HEK293 (cell line): ENCODE data around the gene DKK3.

ENCODE experiments used
- CTCF ChIA-PET: fragments of 350-600 bp; formaldehyde crosslinking; extraction: SDS; loops from one replicate; lab custom pipeline; 2021; ENCODE audit warnings: antibody characterized with exemption; lab: Yijun Ruan, JAX
- POLR2A ChIA-PET: fragments of 300-600 bp; formaldehyde crosslinking; extraction: SDS; loops from one replicate; lab custom pipeline; 2020; ENCODE audit warnings: antibody characterized with exemption, inconsistent platforms; lab: Yijun Ruan, JAX
- H3K27ac ChIP-seq: fragments of 200-500 bp; sonication (Bioruptor generic); 2 replicates; pipeline ENCODE4 v1.5.1; 2014; ENCODE audit warnings: low read depth, low read length, control low read depth, inconsistent platforms; ENCODE audit errors: extremely low read depth
- H3K36me3 ChIP-seq, 2 experiments: fragments of 200-500 bp in 1 of 2; sonication (Bioruptor generic) in 1 of 2; 1 replicate in 1 of 2; 2 replicates in 1 of 2; pipeline ENCODE4 v1.5.1; 2014 to 2017; ENCODE audit warnings: inconsistent platforms in 2 of 2, low read length in 2 of 2; ENCODE audit not compliant: control insufficient read depth in 2 of 2, insufficient read depth in 1 of 2
- H3K4me1 ChIP-seq: fragments of 200-500 bp; sonication (Bioruptor generic); 2 replicates; pipeline ENCODE4 v1.5.1; 2014; ENCODE audit warnings: mild to moderate bottlenecking, low read length, inconsistent platforms; ENCODE audit not compliant: control insufficient read depth, insufficient read depth
- H3K4me3 ChIP-seq: 2 replicates; pipeline ENCODE4 v1.5.1; 2011; ENCODE audit warnings: low read depth, mild to moderate bottlenecking, control low read depth, low read length, moderate library complexity
- H3K9me3 ChIP-seq: fragments of 200-500 bp; sonication (Bioruptor generic); 2 replicates; pipeline ENCODE4 v1.5.1; 2014; ENCODE audit warnings: low read depth, low read length, inconsistent platforms; ENCODE audit not compliant: control insufficient read depth, insufficient read depth
- GFI1B ChIP-seq: fragments of 450-650 bp; formaldehyde crosslinking; IDR thresholded peaks from 2 replicates; pipeline ENCODE4 v1.5.1; 2016; ENCODE audit warnings: missing biosample characterization, missing genetic modification characterization
- KLF9 ChIP-seq: fragments of 450-650 bp; formaldehyde crosslinking; IDR thresholded peaks from 2 replicates; pipeline ENCODE4 v1.5.1; 2016; ENCODE audit warnings: missing biosample characterization, missing genetic modification characterization, low read depth
- ZFP41 ChIP-seq: fragments of 450-650 bp; formaldehyde crosslinking; IDR thresholded peaks from 2 replicates; pipeline ENCODE4 v1.5.1; 2016; ENCODE audit warnings: missing biosample characterization, missing genetic modification characterization, borderline replicate concordance
- ZNF114 ChIP-seq: fragments of 450-650 bp; formaldehyde crosslinking; IDR thresholded peaks from 2 replicates; pipeline ENCODE4 v1.5.0; 2017; ENCODE audit warnings: missing biosample characterization, missing genetic modification characterization
- ZNF132 ChIP-seq: fragments of 450-650 bp; formaldehyde crosslinking; IDR thresholded peaks from 2 replicates; pipeline ENCODE4 v1.5.1; 2017; ENCODE audit warnings: missing biosample characterization, missing genetic modification characterization, borderline replicate concordance
- ZNF146 ChIP-seq: fragments of 450-650 bp; formaldehyde crosslinking; IDR thresholded peaks from 2 replicates; pipeline ENCODE4 v1.5.1; 2016; ENCODE audit warnings: missing biosample characterization, missing genetic modification characterization
- ZNF157 ChIP-seq: fragments of 450-650 bp; formaldehyde crosslinking; IDR thresholded peaks from 2 replicates; pipeline ENCODE4 v1.5.1; 2016; ENCODE audit warnings: missing biosample characterization, missing genetic modification characterization
- ZNF175 ChIP-seq: fragments of 450-650 bp; formaldehyde crosslinking; IDR thresholded peaks from 2 replicates; pipeline ENCODE4 v1.5.1; 2016; ENCODE audit warnings: missing biosample characterization, missing genetic modification characterization
- ZNF214 ChIP-seq: fragments of 450-650 bp; formaldehyde crosslinking; IDR thresholded peaks from 2 replicates; pipeline ENCODE4 v1.5.1; 2017; ENCODE audit warnings: missing biosample characterization, mild to moderate bottlenecking, missing genetic modification characterization, borderline replicate concordance
- ZNF24 ChIP-seq: fragments of 450-650 bp; formaldehyde crosslinking; IDR thresholded peaks from 2 replicates; pipeline ENCODE4 v1.5.1; 2016; ENCODE audit warnings: missing biosample characterization, missing genetic modification characterization
- ZNF311 ChIP-seq: fragments of 450-650 bp; formaldehyde crosslinking; IDR thresholded peaks from 2 replicates; pipeline ENCODE4 v1.5.1; 2017; ENCODE audit warnings: missing biosample characterization, missing genetic modification characterization, borderline replicate concordance
- ZNF514 ChIP-seq: fragments of 450-650 bp; formaldehyde crosslinking; IDR thresholded peaks from 2 replicates; pipeline ENCODE4 v1.5.1; 2016; ENCODE audit warnings: missing biosample characterization, missing genetic modification characterization
- TF ChIP-seq, protein P1 (sequence below): fragments of 450-650 bp; formaldehyde crosslinking; IDR thresholded peaks from 2 replicates; pipeline ENCODE4; 2016; ENCODE audit warnings: missing biosample characterization, missing genetic modification characterization
- TF ChIP-seq, protein P2 (sequence below): fragments of 450-650 bp; IDR thresholded peaks from 2 replicates; pipeline ENCODE4 v1.5.1; 2018; ENCODE audit warnings: missing biosample characterization, mild to moderate bottlenecking, missing genetic modification characterization
- TF ChIP-seq, protein P3 (sequence below): fragments of 450-650 bp; formaldehyde crosslinking; IDR thresholded peaks from 2 replicates; pipeline ENCODE4 v1.5.1; 2016; ENCODE audit warnings: missing biosample characterization, missing genetic modification characterization
- TF ChIP-seq, protein P4 (sequence below): fragments of 450-650 bp; formaldehyde crosslinking; IDR thresholded peaks from 2 replicates; pipeline ENCODE4 v1.5.0; 2017; ENCODE audit warnings: missing biosample characterization, missing genetic modification characterization, borderline replicate concordance
- TF ChIP-seq, protein P5 (sequence below): fragments of 450-650 bp; formaldehyde crosslinking; IDR thresholded peaks from 2 replicates; pipeline ENCODE4 v1.5.1; 2016; ENCODE audit warnings: missing biosample characterization, missing genetic modification characterization
- TF ChIP-seq, protein P6 (sequence below): fragments of 450-650 bp; formaldehyde crosslinking; IDR thresholded peaks from 2 replicates; pipeline ENCODE4 v1.5.1; 2016; ENCODE audit warnings: missing biosample characterization, missing genetic modification characterization
- TF ChIP-seq, protein P7 (sequence below): fragments of 450-650 bp; formaldehyde crosslinking; IDR thresholded peaks from 2 replicates; pipeline ENCODE4 v1.5.1; 2016; ENCODE audit warnings: missing biosample characterization, missing genetic modification characterization

Gene DKK3

DNA sequence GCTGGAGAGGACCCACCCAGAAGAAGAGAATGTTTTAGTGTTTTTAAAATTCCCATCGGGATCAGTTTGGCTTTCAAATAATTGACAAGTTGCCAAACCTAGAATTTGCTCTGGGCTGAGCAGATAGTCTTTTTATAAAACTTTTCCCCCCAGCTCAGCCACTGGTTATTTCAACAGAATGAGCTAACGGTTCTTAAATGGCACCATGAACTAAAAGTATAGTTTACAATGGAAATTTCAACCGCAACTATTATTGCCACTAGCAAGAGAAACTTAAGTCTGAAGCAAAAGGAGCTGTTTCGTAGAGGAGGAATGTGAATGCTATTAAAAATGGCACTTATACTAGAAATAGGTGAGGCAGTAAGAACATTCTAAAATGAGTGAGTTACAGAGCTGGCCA is 3.4 kb downstream of the DKK3 start (continued):
- TF ChIP-seq, protein P1, sequence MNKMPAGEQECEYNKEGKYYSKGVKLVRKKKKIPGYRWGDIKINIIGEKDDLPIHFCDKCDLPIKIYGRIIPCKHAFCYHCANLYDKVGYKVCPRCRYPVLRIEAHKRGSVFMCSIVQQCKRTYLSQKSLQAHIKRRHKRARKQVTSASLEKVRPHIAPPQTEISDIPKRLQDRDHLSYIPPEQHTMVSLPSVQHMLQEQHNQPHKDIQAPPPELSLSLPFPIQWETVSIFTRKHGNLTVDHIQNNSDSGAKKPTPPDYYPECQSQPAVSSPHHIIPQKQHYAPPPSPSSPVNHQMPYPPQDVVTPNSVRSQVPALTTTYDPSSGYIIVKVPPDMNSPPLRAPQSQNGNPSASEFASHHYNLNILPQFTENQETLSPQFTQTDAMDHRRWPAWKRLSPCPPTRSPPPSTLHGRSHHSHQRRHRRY (tag by site-specific recombination) = no peak
- TF ChIP-seq ZNF24 (no peak), KLF9 (tag by site-specific recombination) (no peak), ZNF311 (tag by site-specific recombination) (no peak), ZFP41 (tag by site-specific recombination) (no peak)
- TF ChIP-seq, protein P2, sequence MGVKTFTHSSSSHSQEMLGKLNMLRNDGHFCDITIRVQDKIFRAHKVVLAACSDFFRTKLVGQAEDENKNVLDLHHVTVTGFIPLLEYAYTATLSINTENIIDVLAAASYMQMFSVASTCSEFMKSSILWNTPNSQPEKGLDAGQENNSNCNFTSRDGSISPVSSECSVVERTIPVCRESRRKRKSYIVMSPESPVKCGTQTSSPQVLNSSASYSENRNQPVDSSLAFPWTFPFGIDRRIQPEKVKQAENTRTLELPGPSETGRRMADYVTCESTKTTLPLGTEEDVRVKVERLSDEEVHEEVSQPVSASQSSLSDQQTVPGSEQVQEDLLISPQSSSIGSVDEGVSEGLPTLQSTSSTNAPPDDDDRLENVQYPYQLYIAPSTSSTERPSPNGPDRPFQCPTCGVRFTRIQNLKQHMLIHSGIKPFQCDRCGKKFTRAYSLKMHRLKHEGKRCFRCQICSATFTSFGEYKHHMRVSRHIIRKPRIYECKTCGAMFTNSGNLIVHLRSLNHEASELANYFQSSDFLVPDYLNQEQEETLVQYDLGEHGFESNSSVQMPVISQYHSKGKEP (tag by site-specific recombination) = no peak
- TF ChIP-seq, protein P3, sequence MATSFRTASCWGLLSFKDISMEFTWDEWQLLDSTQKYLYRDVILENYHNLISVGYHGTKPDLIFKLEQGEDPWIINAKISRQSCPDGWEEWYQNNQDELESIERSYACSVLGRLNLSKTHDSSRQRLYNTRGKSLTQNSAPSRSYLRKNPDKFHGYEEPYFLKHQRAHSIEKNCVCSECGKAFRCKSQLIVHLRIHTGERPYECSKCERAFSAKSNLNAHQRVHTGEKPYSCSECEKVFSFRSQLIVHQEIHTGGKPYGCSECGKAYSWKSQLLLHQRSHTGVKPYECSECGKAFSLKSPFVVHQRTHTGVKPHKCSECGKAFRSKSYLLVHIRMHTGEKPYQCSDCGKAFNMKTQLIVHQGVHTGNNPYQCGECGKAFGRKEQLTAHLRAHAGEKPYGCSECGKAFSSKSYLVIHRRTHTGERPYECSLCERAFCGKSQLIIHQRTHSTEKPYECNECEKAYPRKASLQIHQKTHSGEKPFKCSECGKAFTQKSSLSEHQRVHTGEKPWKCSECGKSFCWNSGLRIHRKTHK = no peak

DNA sequence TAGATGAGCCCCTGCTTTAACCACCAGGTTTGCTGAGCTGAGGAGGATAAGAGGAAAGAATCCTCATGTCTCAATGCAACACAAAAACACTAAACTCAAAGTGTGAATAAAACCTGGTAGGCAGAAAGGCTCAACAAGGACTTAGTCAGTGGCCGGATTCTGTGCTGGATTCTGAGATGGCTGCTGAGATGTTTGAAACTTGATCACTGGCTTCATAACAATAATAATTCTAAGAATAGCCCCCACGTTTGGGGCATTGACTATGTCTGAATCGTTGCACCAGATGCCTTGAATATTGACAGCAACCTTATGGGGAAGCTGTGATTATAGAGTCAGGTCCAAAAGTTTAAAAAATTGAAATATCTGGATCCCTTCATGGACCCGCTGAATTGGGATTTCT is 4.6 kb downstream of the DKK3 start:
- ChIA-PET POLR2A (no interaction called here), CTCF (interaction anchor here (0.6 to 0.7 kb wide), 2 partner anchors 27 to 169 kb away, joined by 3 to 4 read pairs; no protein-coding TSS in a partner anchor)
- Histone ChIP-seq H3K4me1 (no peaks in the 10 kb centered on the region), H3K27ac (no peak overlapping the region), H3K36me3 (peaks cover 0 to 4% of the 10 kb centered on the region in 2 experiments; a peak in 1 of 3 replicates), H3K9me3 (no peaks in the 10 kb centered on the region), H3K4me3 (no peak overlapping the region)
- TF ChIP-seq, protein P4, sequence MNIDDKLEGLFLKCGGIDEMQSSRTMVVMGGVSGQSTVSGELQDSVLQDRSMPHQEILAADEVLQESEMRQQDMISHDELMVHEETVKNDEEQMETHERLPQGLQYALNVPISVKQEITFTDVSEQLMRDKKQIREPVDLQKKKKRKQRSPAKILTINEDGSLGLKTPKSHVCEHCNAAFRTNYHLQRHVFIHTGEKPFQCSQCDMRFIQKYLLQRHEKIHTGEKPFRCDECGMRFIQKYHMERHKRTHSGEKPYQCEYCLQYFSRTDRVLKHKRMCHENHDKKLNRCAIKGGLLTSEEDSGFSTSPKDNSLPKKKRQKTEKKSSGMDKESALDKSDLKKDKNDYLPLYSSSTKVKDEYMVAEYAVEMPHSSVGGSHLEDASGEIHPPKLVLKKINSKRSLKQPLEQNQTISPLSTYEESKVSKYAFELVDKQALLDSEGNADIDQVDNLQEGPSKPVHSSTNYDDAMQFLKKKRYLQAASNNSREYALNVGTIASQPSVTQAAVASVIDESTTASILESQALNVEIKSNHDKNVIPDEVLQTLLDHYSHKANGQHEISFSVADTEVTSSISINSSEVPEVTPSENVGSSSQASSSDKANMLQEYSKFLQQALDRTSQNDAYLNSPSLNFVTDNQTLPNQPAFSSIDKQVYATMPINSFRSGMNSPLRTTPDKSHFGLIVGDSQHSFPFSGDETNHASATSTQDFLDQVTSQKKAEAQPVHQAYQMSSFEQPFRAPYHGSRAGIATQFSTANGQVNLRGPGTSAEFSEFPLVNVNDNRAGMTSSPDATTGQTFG = no peak
- TF ChIP-seq ZNF514 (tag by site-specific recombination) (no peak), ZNF132 (tag by site-specific recombination) (no peak), ZNF214 (tag by site-specific recombination) (no peak), ZNF146 (no peak), ZNF157 (tag by site-specific recombination) (no peak), GFI1B (no peak), ZNF175 (tag by site-specific recombination) (no peak), ZNF114 (no peak)
- TF ChIP-seq, protein P5, sequence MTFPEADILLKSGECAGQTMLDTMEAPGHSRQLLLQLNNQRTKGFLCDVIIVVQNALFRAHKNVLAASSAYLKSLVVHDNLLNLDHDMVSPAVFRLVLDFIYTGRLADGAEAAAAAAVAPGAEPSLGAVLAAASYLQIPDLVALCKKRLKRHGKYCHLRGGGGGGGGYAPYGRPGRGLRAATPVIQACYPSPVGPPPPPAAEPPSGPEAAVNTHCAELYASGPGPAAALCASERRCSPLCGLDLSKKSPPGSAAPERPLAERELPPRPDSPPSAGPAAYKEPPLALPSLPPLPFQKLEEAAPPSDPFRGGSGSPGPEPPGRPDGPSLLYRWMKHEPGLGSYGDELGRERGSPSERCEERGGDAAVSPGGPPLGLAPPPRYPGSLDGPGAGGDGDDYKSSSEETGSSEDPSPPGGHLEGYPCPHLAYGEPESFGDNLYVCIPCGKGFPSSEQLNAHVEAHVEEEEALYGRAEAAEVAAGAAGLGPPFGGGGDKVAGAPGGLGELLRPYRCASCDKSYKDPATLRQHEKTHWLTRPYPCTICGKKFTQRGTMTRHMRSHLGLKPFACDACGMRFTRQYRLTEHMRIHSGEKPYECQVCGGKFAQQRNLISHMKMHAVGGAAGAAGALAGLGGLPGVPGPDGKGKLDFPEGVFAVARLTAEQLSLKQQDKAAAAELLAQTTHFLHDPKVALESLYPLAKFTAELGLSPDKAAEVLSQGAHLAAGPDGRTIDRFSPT (tag by site-specific recombination) = no peak
- TF ChIP-seq, protein P6, sequence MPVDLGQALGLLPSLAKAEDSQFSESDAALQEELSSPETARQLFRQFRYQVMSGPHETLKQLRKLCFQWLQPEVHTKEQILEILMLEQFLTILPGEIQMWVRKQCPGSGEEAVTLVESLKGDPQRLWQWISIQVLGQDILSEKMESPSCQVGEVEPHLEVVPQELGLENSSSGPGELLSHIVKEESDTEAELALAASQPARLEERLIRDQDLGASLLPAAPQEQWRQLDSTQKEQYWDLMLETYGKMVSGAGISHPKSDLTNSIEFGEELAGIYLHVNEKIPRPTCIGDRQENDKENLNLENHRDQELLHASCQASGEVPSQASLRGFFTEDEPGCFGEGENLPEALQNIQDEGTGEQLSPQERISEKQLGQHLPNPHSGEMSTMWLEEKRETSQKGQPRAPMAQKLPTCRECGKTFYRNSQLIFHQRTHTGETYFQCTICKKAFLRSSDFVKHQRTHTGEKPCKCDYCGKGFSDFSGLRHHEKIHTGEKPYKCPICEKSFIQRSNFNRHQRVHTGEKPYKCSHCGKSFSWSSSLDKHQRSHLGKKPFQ = no peak
- TF ChIP-seq, protein P7, sequence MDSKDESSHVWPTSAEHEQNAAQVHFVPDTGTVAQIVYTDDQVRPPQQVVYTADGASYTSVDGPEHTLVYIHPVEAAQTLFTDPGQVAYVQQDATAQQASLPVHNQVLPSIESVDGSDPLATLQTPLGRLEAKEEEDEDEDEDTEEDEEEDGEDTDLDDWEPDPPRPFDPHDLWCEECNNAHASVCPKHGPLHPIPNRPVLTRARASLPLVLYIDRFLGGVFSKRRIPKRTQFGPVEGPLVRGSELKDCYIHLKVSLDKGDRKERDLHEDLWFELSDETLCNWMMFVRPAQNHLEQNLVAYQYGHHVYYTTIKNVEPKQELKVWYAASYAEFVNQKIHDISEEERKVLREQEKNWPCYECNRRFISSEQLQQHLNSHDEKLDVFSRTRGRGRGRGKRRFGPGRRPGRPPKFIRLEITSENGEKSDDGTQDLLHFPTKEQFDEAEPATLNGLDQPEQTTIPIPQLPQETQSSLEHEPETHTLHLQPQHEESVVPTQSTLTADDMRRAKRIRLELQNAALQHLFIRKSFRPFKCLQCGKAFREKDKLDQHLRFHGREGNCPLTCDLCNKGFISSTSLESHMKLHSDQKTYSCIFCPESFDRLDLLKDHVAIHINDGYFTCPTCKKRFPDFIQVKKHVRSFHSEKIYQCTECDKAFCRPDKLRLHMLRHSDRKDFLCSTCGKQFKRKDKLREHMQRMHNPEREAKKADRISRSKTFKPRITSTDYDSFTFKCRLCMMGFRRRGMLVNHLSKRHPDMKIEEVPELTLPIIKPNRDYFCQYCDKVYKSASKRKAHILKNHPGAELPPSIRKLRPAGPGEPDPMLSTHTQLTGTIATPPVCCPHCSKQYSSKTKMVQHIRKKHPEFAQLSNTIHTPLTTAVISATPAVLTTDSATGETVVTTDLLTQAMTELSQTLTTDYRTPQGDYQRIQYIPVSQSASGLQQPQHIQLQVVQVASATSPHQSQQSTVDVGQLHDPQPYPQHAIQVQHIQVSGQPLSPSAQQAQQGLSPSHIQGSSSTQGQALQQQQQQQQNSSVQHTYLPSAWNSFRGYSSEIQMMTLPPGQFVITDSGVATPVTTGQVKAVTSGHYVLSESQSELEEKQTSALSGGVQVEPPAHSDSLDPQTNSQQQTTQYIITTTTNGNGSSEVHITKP (tag by site-specific recombination) = no peak
